Erythroblast (primary cell): ENCODE data around the gene TOM1L2.

Source experiments
- GATA1 ChIP-seq: IDR thresholded peaks from 2 replicates; pipeline ENCODE4 v1.6.1; 2011; ENCODE audit warnings: low read depth, mild to moderate bottlenecking, control low read depth, low read length, moderate library complexity
- POLR2A ChIP-seq: IDR thresholded peaks from 2 replicates; pipeline ENCODE4 v1.6.1; 2011; ENCODE audit warnings: mild to moderate bottlenecking, low read length

DNA sequence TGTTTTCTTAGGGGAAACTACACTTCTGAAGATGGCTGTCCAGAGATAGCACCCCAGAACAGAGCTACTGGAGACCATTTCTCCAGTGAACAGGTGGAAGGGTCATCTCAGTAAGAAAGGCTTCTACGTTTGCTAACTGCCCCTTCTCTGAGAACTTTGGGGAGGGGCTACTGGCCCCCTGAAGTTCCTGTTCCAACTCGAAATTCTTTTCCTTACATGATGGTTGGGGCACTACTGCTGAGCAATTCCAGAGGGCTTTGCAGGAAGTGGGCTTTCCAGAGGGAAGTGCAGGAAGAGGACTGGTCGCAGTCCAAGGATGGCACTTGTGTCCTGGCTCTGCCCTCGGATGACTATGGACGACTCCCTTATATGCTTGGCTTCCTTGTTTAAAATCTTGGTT, 31.2 kb downstream of the TOM1L2 start:
- no peak for TF ChIP-seq POLR2A
- TF ChIP-seq GATA1: no peak
